ENCODE measurements around the gene TAOK2.

TAOK2 gene

GRCh38 chr16:30000735-30001631, 27.3 kb downstream of the TAOK2 start:
- TF ChIP-seq CTCF (IDR thresholded peaks at IDR 0.05; ENCODE audit: insufficient read depth, low read depth, low read length, missing control alignments): no peak
- H3K4me3 ChIP-seq (ENCODE audit: low read depth, low read length): no peak overlapping the region
- DNase-seq (ENCODE audit: low read depth): no peak

GRCh38 chr16:30002614-30003346, 29.1 kb downstream of the TAOK2 start:
- no peak for DNase-seq (ENCODE audit: low read depth)
- no peak overlapping the region for H3K4me3 ChIP-seq (ENCODE audit: low read depth, low read length)
- no peak for TF ChIP-seq CTCF (IDR thresholded peaks at IDR 0.05; ENCODE audit: insufficient read depth, low read depth, low read length, missing control alignments)

GRCh38 chr16:30003670-30004423, 30.2 kb downstream of the TAOK2 start:
- no peak overlapping the region for H3K4me3 ChIP-seq (ENCODE audit: low read depth, low read length)
- DNase-seq (ENCODE audit: low read depth): no peak
- no peak for TF ChIP-seq CTCF (IDR thresholded peaks at IDR 0.05; ENCODE audit: insufficient read depth, low read depth, low read length, missing control alignments)

GRCh38 chr16:30004424-30004776, 30.7 kb downstream of the TAOK2 start:
- DNase-seq (ENCODE audit: low read depth): no peak
- H3K4me3 ChIP-seq (ENCODE audit: low read depth, low read length): no peak overlapping the region
- TF ChIP-seq CTCF (IDR thresholded peaks at IDR 0.05; ENCODE audit: insufficient read depth, low read depth, low read length, missing control alignments): no peak

- no peak for TF ChIP-seq CTCF (IDR thresholded peaks at IDR 0.05; ENCODE audit: insufficient read depth, low read depth, low read length, missing control alignments)
- no peak overlapping the region for H3K4me3 ChIP-seq (ENCODE audit: low read depth, low read length)
- DNase-seq (ENCODE audit: low read depth): no peak
These were observed 31.2 kb downstream of the TAOK2 start for GRCh38 chr16:30004811-30005242.

GRCh38 chr16:30005341-30006094, 31.9 kb downstream of the TAOK2 start:
- DNase-seq (ENCODE audit: low read depth): peak; percentile 53
- H3K4me3 ChIP-seq (ENCODE audit: low read depth, low read length): no peak overlapping the region
- peak; percentile 69 for TF ChIP-seq CTCF (IDR thresholded peaks at IDR 0.05; ENCODE audit: insufficient read depth, low read depth, low read length, missing control alignments)
